K562 (cell line): ENCODE measurements around the gene FOXRED2. TPM values are rescaled to one million over a fixed set of nuclear protein-coding genes. Genes with fewer than 3 reads are reported as not detected.

Experiments
- ATAC-seq: fragments of 200-7000 bp; cut with Tn5 transposase; 3 replicates; pipeline ENCODE4 v1.9.1; 2020; ENCODE audit warnings: moderate library complexity
- BruUV-seq: library from RNA; stranded (reverse); fragments of 400-500 nt; replicated peaks from 2 replicates; lab custom pipeline; 2021; lab: Mats Ljungman, UMichigan
- CTCF ChIA-PET: fragments of 300-600 bp; formaldehyde crosslinking; extraction: SDS; loops from one replicate; lab custom pipeline; 2021; ENCODE audit warnings: low intra/inter-chr PET ratio; lab: Yijun Ruan, JAX
- POLR2A ChIA-PET: fragments of 300-600, 350-650 bp; sonication (Branson Sonifier 250); formaldehyde crosslinking; extraction: SDS; loops from one replicate; lab custom pipeline; 2021; ENCODE audit warnings: antibody characterized with exemption, inconsistent platforms; lab: Yijun Ruan, JAX
- DNase-seq, 4 experiments: peaks; one replicate each; pipeline versions ENCODE4 v3.0.0 to v3.0.0-alpha.2; 2011 to 2018; ENCODE audit warnings: low spot score in 3 of 4, mixed read lengths in 3 of 4; ENCODE audit errors: extremely low read depth in 1 of 4
- FAIRE-seq: peaks from 2 replicates; lab custom pipeline; 2011; peaks lifted over from hg19 to GRCh38; lab: Jason Lieb, UNC
- H2AFZ ChIP-seq: 2 replicates; pipeline ENCODE4 v1.6.0; 2011; ENCODE audit warnings: low read depth, low read length, control low read depth, inconsistent platforms
- H3K27ac ChIP-seq: fragments of 200-600 bp; 3 replicates; pipeline ENCODE4 v1.8.0; 2011; ENCODE audit warnings: low read depth, mild to moderate bottlenecking, control low read depth, inconsistent platforms, low read length, moderate library complexity, mixed read lengths; ENCODE audit errors: extremely low read depth
- H3K27me3 ChIP-seq, 2 experiments: fragments of 300-600 bp in 1 of 2; 2 replicates in 1 of 2; 3 replicates in 1 of 2; pipeline versions ENCODE4 v1.6.0 to v1.8.0; 2011; ENCODE audit warnings: inconsistent platforms in 2 of 2, low read length in 2 of 2, mild to moderate bottlenecking in 1 of 2, mixed read lengths in 1 of 2, moderate library complexity in 1 of 2; ENCODE audit not compliant: control insufficient read depth in 2 of 2, insufficient read depth in 2 of 2
- H3K36me3 ChIP-seq: fragments of 300-600 bp; 3 replicates; pipeline ENCODE4 v1.8.0; 2011; ENCODE audit warnings: mild to moderate bottlenecking, low read length, inconsistent platforms; ENCODE audit not compliant: control insufficient read depth, insufficient read depth
- H3K4me1 ChIP-seq, 2 experiments: fragments of 200-600 bp in 1 of 2; replicated peaks in 1 of 2; 2 replicates in 1 of 2; 3 replicates in 1 of 2; pipeline versions ENCODE4 v1.5.1 to v1.8.0; 2011; ENCODE audit warnings: inconsistent platforms in 2 of 2, low read length in 2 of 2, mild to moderate bottlenecking in 1 of 2, mixed read lengths in 1 of 2, moderate library complexity in 1 of 2; ENCODE audit not compliant: control insufficient read depth in 2 of 2, insufficient read depth in 2 of 2
- H3K4me2 ChIP-seq: 2 replicates; pipeline ENCODE4 v1.6.1; 2011; ENCODE audit warnings: low read length, control low read depth, inconsistent platforms, mixed read lengths; ENCODE audit not compliant: insufficient read depth
- H3K4me3 ChIP-seq: fragments of 200-600 bp; sonication (generic), shearing (Covaris generic); 2 replicates; pipeline ENCODE4 v1.5.1; 2016; ENCODE audit warnings: control low read depth, inconsistent platforms
- H3K79me2 ChIP-seq: fragments of 200-600 bp; 3 replicates; pipeline ENCODE4 v1.8.0; 2011; ENCODE audit warnings: low read length, inconsistent platforms; ENCODE audit not compliant: control insufficient read depth, insufficient read depth
- H3K9ac ChIP-seq, 2 experiments: 2 replicates each; pipeline versions ENCODE4 v1.6.0 to v1.6.1; 2011; ENCODE audit warnings: low read depth in 2 of 2, low read length in 2 of 2, control low read depth in 1 of 2, inconsistent platforms in 1 of 2, mild to moderate bottlenecking in 1 of 2, mixed read lengths in 1 of 2; ENCODE audit not compliant: insufficient read depth in 1 of 2
- H3K9me1 ChIP-seq: one replicate; pipeline ENCODE4 v1.6.0; 2011; ENCODE audit warnings: inconsistent platforms, mild to moderate bottlenecking, low read length, moderate library complexity; ENCODE audit not compliant: control insufficient read depth, insufficient read depth
- H3K9me3 ChIP-seq: replicated peaks from 2 replicates; pipeline ENCODE4 v1.5.1; 2011; ENCODE audit warnings: low read depth, low read length, inconsistent platforms; ENCODE audit not compliant: control insufficient read depth, insufficient read depth
- H4K20me1 ChIP-seq: replicated peaks from 2 replicates; pipeline ENCODE4 v1.6.1; 2011; ENCODE audit warnings: low read length, inconsistent platforms, mixed read lengths; ENCODE audit not compliant: control insufficient read depth, insufficient read depth
- BDP1 ChIP-seq: IDR thresholded peaks from 3 replicates; pipeline ENCODE4 v1.6.1; 2011; ENCODE audit not compliant: insufficient read length, insufficient read depth
- CEBPB ChIP-seq: fragments of 450-650 bp; IDR thresholded peaks from 2 replicates; pipeline ENCODE4 v1.6.1; 2016; ENCODE audit warnings: missing genetic modification characterization, missing compliant biosample characterization
- CXXC5 ChIP-seq: fragments of 250-450 bp; sonication (Bioruptor Pico); IDR thresholded peaks from 2 replicates; pipeline ENCODE4 v1.8.0; 2022; ENCODE audit warnings: inconsistent platforms, mild to moderate bottlenecking, moderate library complexity
- HDGF ChIP-seq: fragments of 450-650 bp; IDR thresholded peaks from 2 replicates; pipeline ENCODE4 v1.6.1; 2016
- NR2C1 ChIP-seq, 2 experiments: fragments of 450-650 bp; IDR thresholded peaks; 2 replicates each; pipeline ENCODE4 v1.6.1; 2017; ENCODE audit warnings: mild to moderate bottlenecking in 2 of 2, antibody characterized with exemption in 1 of 2, inconsistent platforms in 1 of 2, missing compliant biosample characterization in 1 of 2, missing genetic modification characterization in 1 of 2
- PBX2 ChIP-seq, 2 experiments: IDR thresholded peaks in 1 of 2; conservative IDR thresholded peaks in 1 of 2; 2 replicates each; pipeline ENCODE4 v1.6.1; 2016; ENCODE audit warnings: low read depth in 2 of 2, mild to moderate bottlenecking in 1 of 2, missing compliant biosample characterization in 1 of 2, missing genetic modification characterization in 1 of 2, moderate library complexity in 1 of 2
- PHB2 ChIP-seq: fragments of 450-650 bp; IDR thresholded peaks from 2 replicates; pipeline ENCODE4 v1.6.1; 2017; ENCODE audit warnings: low read depth
- RBFOX2 ChIP-seq: fragments of 200-400 bp; formaldehyde crosslinking; IDR thresholded peaks from 2 replicates; pipeline ENCODE4 v1.6.1; 2017; ENCODE audit warnings: low read depth, mild to moderate bottlenecking, low read length, moderate library complexity
- SAFB ChIP-seq: fragments of 200-400 bp; formaldehyde crosslinking; IDR thresholded peaks from 2 replicates; pipeline ENCODE4 v1.6.1; 2017; ENCODE audit warnings: low read depth, low read length, borderline replicate concordance
- STAT5A ChIP-seq: IDR thresholded peaks from 2 replicates; pipeline ENCODE4 v1.6.1; 2012; ENCODE audit warnings: low read length, inconsistent platforms, borderline replicate concordance
- TSHZ1 ChIP-seq: fragments of 250-450 bp; sonication (Bioruptor Pico); IDR thresholded peaks from 2 replicates; pipeline ENCODE4 v1.4.0; 2020; ENCODE audit warnings: mild to moderate bottlenecking, moderate library complexity
- ZNF143 ChIP-seq: sonication (generic); formaldehyde crosslinking; IDR thresholded peaks from 2 replicates; pipeline ENCODE4 v1.9.0; 2022; ENCODE audit warnings: mild to moderate bottlenecking, missing genetic modification reagents
- ZNF24 ChIP-seq: fragments of 450-650 bp; IDR thresholded peaks from 2 replicates; pipeline ENCODE4 v1.6.1; 2016
- ZNF280B ChIP-seq: fragments of 250-450 bp; sonication (Bioruptor Pico); IDR thresholded peaks from 2 replicates; pipeline ENCODE4 v1.5.1; 2021; ENCODE audit warnings: mild to moderate bottlenecking
- WGBS: fragments of 100-300 bp; shearing (Covaris generic); methylation state at CpG from one replicate; pipeline ENCODE4 v1.1.6; 2016; ENCODE audit warnings: low coverage, mixed read lengths; ENCODE audit not compliant: insufficient coverage; ENCODE audit errors: missing lambda C conversion rate; 5-methylcytosine and 5-hydroxymethylcytosine counted together
- in situ Hi-C: fragments of 300-500 bp; cut with MboI; formaldehyde crosslinking; loops from 4 replicates; pipeline ENCODE4 v1.15.0; 2018; ENCODE audit warnings: inconsistent platforms, mixed read lengths
- intact Hi-C: fragments of 100-400 bp; cut with micrococcal nuclease; formaldehyde crosslinking; loops from 2 replicates; pipeline ENCODE4 v1.14.2; 2022
- polyA plus RNA-seq, 8 experiments: library from polyadenylated mRNA; depleted of rRNA in 4 of 8; stranded (reverse) in 5 of 8; unstranded in 3 of 8; fragments of >200 nt; fragmentation: Nextera tagmentation in 2 of 8; fragmentation: Illumina TruSeq in 1 of 8; extraction: Ambion mirVana in 2 of 8; extraction: Trizol in 1 of 8; gene quantifications; 2 replicates each; pipeline versions ENCODE4 v1.2.1 to v1.2.3, GENCODE V29; 2011 to 2014; ENCODE audit warnings: inconsistent platforms in 1 of 8, missing spikeins in 1 of 8
- total RNA-seq, 7 experiments: library from RNA; depleted of rRNA in 6 of 7; stranded (reverse); fragments of >200 nt in 6 of 7; fragmentation: Illumina TruSeq in 2 of 7; extraction: Trizol in 2 of 7; gene quantifications; 2 replicates each; pipeline versions ENCODE4 v1.2.1 to v1.2.3, GENCODE V29; 2011 to 2021; ENCODE audit warnings: low replicate concordance in 1 of 7
- TF ChIP-seq, protein P1 (sequence below): fragments of 250-450 bp; sonication (Bioruptor Pico); IDR thresholded peaks from 2 replicates; pipeline ENCODE4 v1.8.0; 2021; ENCODE audit warnings: borderline replicate concordance, mild to moderate bottlenecking, moderate library complexity; ENCODE audit not compliant: poor library complexity, severe bottlenecking

The FOXRED2 gene
- total and polyA plus RNA-seq, 9 of the 15 experiments (the other 6 are each of a cell fraction or from before 2014, with no cell fraction given) = 2.8 to 48.4 (median 7.8) TPM

- FAIRE-seq = no peak
- ChIA-PET CTCF (no interaction called here), POLR2A (interaction anchor here (1.3 to 2.9 kb wide), 4 partner anchors 10 to 28 kb away, joined by 3 to 19 read pairs (median 8); partner anchors contain the start of gene EIF3D)
- H3K4me1 ChIP-seq = peaks cover 14 to 26% of the 10 kb centered on the region in 2 experiments
- 91% methylated on average over 2 of the region's 3 CpGs for WGBS
- H3K36me3 ChIP-seq = peaks cover 54% of the 10 kb centered on the region
- no TSS peak for BruUV-seq
- peaks cover 11% of the 10 kb centered on the region for H3K79me2 ChIP-seq
- H3K4me2 ChIP-seq = no peak overlapping the region
- H3K4me3 ChIP-seq = no peak overlapping the region
- H3K9me3 ChIP-seq = no peaks in the 10 kb centered on the region
- H2AFZ ChIP-seq = no peak overlapping the region
- no peak overlapping the region for H3K27ac ChIP-seq
- in situ Hi-C loops (no loop called here), intact Hi-C loops (no loop called here)
- H3K9ac ChIP-seq = no peak overlapping the region
- DNase-seq = no peak
- no peaks in the 10 kb centered on the region for H3K27me3 ChIP-seq
- ATAC-seq = no peak
- no peaks in the 10 kb centered on the region for H4K20me1 ChIP-seq
- H3K9me1 ChIP-seq = no peaks in the 10 kb centered on the region
- no peak for TF ChIP-seq SAFB
- TF ChIP-seq CEBPB = 0 out of 2 replicates have a peak, but pooled peaks have one; percentile 12
- TF ChIP-seq ZNF143 = no peak
- TF ChIP-seq PHB2 = no peak
- TF ChIP-seq CXXC5 (CRISPR knock-in tag) = no peak
- no peak for TF ChIP-seq BDP1
- no peak for TF ChIP-seq TSHZ1 (CRISPR knock-in tag)
- no peak for TF ChIP-seq HDGF
- TF ChIP-seq, protein P1, sequence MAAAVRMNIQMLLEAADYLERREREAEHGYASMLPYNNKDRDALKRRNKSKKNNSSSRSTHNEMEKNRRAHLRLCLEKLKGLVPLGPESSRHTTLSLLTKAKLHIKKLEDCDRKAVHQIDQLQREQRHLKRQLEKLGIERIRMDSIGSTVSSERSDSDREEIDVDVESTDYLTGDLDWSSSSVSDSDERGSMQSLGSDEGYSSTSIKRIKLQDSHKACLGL (CRISPR knock-in tag) = no peak
- TF ChIP-seq NR2C1 (IDR thresholded peaks at IDR 0.05) = no peak
- no peak for TF ChIP-seq NR2C1 (tag; IDR thresholded peaks at IDR 0.05)
- TF ChIP-seq STAT5A = no peak
- TF ChIP-seq ZNF280B (CRISPR knock-in tag) = no peak
- 0 out of 2 replicates have a peak, but pooled peaks have one; percentile 15 for TF ChIP-seq RBFOX2
- no peak for TF ChIP-seq PBX2 (CRISPR knock-in tag; IDR thresholded peaks at IDR 0.05; ENCODE audit: low read depth)
- peak; percentile 72 for TF ChIP-seq PBX2 (tag; conservative IDR thresholded peaks at IDR 0.05; ENCODE audit: low read depth)
- no peak for TF ChIP-seq ZNF24
Measured at GRCh38 chr22:36510384-36510783, 3.5 kb upstream of the FOXRED2 start.
